PC-9 (cell line): ENCODE measurements around the gene MERTK.
A peak's percentile ranks its signal among the peaks of the same experiment; 100 is the strongest.

Source experiments
- EZH2 ChIP-seq: fragments of 200-600 bp; sonication (generic); IDR thresholded peaks from 2 replicates; pipeline ENCODE4 v1.8.0; 2017; ENCODE audit warnings: antibody characterized with exemption, low read depth
- TF ChIP-seq, protein P1 (sequence below): fragments of 200-600 bp; sonication (generic); conservative IDR thresholded peaks from 2 replicates; pipeline ENCODE4 v1.6.1; 2017; ENCODE audit warnings: mixed run types, antibody characterized with exemption, mild to moderate bottlenecking, moderate library complexity

DNA sequence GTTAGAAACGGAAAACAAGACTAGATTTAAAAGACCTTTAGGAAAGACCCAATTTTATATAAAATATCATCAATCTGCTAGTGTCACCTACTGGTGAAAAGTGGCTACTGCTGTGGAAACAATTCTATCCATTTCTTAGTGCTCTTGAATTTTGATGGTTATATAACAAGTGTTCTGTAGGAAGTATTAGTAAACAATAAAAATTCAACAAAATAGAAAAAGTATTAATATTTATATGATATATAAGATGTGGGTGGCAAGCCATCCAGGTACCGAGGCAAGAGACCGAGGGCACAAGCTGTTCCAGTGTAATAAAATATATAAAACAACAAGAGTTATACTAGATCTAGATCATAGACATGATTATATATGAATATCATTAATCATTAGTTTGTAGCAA, 150.5 kb downstream of the MERTK start:
- TF ChIP-seq, protein P1, sequence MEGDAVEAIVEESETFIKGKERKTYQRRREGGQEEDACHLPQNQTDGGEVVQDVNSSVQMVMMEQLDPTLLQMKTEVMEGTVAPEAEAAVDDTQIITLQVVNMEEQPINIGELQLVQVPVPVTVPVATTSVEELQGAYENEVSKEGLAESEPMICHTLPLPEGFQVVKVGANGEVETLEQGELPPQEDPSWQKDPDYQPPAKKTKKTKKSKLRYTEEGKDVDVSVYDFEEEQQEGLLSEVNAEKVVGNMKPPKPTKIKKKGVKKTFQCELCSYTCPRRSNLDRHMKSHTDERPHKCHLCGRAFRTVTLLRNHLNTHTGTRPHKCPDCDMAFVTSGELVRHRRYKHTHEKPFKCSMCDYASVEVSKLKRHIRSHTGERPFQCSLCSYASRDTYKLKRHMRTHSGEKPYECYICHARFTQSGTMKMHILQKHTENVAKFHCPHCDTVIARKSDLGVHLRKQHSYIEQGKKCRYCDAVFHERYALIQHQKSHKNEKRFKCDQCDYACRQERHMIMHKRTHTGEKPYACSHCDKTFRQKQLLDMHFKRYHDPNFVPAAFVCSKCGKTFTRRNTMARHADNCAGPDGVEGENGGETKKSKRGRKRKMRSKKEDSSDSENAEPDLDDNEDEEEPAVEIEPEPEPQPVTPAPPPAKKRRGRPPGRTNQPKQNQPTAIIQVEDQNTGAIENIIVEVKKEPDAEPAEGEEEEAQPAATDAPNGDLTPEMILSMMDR = peak; percentile 89
- TF ChIP-seq EZH2 = no peak
